Uterus (tissue), 4 donors: ENCODE measurements around the gene DNM2. TPM values are rescaled to one million over a fixed set of nuclear protein-coding genes. Genes with fewer than 3 reads are reported as not detected.

Experiments
- DNase-seq, 2 donors: peaks; one replicate each; pipeline ENCODE4 v3.0.0-alpha.2; 2019 to 2020
- H3K27ac ChIP-seq, 2 donors: fragments of 200-600 bp; sonication (generic); 1 replicate in 1 of 2; 2 replicates in 1 of 2; pipeline ENCODE4 v1.5.1; 2016 to 2018
- H3K27me3 ChIP-seq, 2 donors: fragments of 200-600 bp; sonication (generic); one replicate each; pipeline ENCODE4 v1.5.1; 2018 to 2019; ENCODE audit warnings: control low read depth in 1 of 2
- H3K36me3 ChIP-seq, 2 donors: fragments of 200-600 bp; sonication (generic); one replicate each; pipeline ENCODE4 v1.5.1; 2019; ENCODE audit warnings: control low read depth in 1 of 2
- H3K4me1 ChIP-seq, 2 donors: fragments of 200-600 bp; sonication (generic); one replicate each; pipeline ENCODE4 v1.5.1; 2018 to 2019; ENCODE audit warnings: control low read depth in 1 of 2
- H3K4me3 ChIP-seq, 2 donors: fragments of 200-600 bp; sonication (generic); 1 replicate in 1 of 2; 2 replicates in 1 of 2; pipeline ENCODE4 v1.5.1; 2018 to 2019; ENCODE audit warnings: mild to moderate bottlenecking in 1 of 2
- H3K9me3 ChIP-seq, 2 donors: fragments of 200-600 bp; sonication (generic); one replicate each; pipeline ENCODE4 v1.5.1; 2019; ENCODE audit warnings: control low read depth in 1 of 2
- POLR2A ChIP-seq, 2 donors: fragments of 450-650 bp; IDR thresholded peaks; one replicate each; pipeline ENCODE4 v1.6.1; 2016; ENCODE audit warnings: antibody characterized with exemption in 2 of 2, mild to moderate bottlenecking in 1 of 2, moderate library complexity in 1 of 2
- intact Hi-C: fragments of 100-400 bp; cut with DNase I; formaldehyde crosslinking; loops from one replicate; pipeline ENCODE4 v1.15.1; 2023; ENCODE audit warnings: low total_unique reads
- total RNA-seq, 4 donors: library from RNA; depleted of rRNA in 3 of 4; stranded (reverse); fragments of >200 nt in 3 of 4; gene quantifications; one replicate each; pipeline versions ENCODE4 v1.1.0 to v1.2.4, GENCODE V29; 2014 to 2023
- TF ChIP-seq, protein P1 (sequence below), 4 experiments: fragments of 200-600 bp in 2 of 4; fragments of 450-650 bp in 2 of 4; sonication (generic) in 2 of 4; IDR thresholded peaks; one replicate each; pipeline ENCODE4 v1.5.1; 2016 to 2019; ENCODE audit warnings: antibody characterized with exemption in 4 of 4, mild to moderate bottlenecking in 2 of 4, moderate library complexity in 1 of 4
- donor health status: DM: yes; HTN: yes; CAD: no.

DNM2 gene
- total RNA-seq, 4 donors from 2014 or later, result 46.8 to 150 (median 86.0) TPM

DNA sequence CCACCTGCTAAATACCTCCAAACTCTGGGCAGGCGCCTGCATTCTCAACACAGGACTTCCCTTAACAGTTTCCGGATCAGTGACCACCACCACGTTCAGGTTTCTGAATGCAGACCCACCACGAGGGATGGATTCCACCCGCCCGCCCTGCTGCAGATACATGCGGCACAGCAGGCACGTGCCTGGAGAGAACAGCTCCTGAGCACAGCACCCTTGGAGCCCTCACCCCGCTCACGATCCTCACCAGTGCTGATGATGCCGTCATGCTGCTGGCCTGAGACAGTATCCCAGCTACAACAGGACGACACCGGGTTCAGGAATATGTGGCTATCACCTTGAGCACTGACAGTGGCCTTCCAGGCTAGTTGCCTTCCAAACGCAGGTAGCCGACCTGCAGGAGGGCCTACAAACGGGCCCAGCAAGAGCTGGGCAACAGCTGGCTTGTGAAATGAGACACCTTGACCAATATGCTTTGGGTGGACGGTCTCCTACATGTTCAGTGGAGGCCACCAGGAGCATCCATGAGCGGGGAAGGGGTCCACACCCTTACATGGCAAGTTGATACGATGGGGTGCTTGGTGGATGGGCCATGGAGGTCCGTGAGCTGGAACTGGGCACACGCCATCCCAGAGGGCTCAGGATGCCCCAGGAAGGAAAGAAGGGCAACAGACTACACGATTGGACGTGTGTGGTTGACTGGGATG is 26.5 kb upstream of the DNM2 start:
- intact Hi-C loops, result no loop called here
- Histone ChIP-seq H3K9me3 (no peaks in the 10 kb centered on the region), H3K36me3 (no peaks in the 10 kb centered on the region), H3K27me3 (no peaks in the 10 kb centered on the region), H3K4me3 (no peak overlapping the region), H3K4me1 (peaks cover 0 to 6% of the 10 kb centered on the region in 2 donors), H3K27ac (no peak overlapping the region)
- no peak for DNase-seq
- TF ChIP-seq, protein P1, sequence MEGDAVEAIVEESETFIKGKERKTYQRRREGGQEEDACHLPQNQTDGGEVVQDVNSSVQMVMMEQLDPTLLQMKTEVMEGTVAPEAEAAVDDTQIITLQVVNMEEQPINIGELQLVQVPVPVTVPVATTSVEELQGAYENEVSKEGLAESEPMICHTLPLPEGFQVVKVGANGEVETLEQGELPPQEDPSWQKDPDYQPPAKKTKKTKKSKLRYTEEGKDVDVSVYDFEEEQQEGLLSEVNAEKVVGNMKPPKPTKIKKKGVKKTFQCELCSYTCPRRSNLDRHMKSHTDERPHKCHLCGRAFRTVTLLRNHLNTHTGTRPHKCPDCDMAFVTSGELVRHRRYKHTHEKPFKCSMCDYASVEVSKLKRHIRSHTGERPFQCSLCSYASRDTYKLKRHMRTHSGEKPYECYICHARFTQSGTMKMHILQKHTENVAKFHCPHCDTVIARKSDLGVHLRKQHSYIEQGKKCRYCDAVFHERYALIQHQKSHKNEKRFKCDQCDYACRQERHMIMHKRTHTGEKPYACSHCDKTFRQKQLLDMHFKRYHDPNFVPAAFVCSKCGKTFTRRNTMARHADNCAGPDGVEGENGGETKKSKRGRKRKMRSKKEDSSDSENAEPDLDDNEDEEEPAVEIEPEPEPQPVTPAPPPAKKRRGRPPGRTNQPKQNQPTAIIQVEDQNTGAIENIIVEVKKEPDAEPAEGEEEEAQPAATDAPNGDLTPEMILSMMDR (IDR thresholded peaks at IDR 0.05), result no peak
- no peak for TF ChIP-seq POLR2A (IDR thresholded peaks at IDR 0.05)

DNA sequence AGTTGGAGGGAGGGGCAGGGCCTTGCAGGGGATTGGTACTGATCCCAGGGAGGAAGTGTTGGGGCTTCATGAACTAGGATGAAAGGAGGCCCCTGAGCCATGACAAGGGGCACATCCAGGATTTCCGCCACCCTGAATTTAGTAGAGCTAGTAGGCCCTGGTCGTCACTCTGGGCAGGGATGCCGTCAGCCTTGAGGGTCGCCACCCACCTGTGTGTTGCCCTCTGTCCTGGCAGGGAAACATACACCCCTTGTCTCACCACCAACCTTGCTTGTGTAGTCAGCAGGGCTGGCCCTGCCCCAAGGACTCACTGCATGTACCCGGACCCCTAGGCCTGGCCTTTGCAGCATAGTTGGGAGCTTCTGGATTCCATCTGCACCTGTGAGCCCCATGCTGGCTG is 26.0 kb upstream of the DNM2 start:
- intact Hi-C loops, result no loop called here
- no peak for DNase-seq
- Histone ChIP-seq H3K27ac (no peak overlapping the region), H3K9me3 (no peaks in the 10 kb centered on the region), H3K4me1 (peaks cover 0 to 6% of the 10 kb centered on the region in 2 donors), H3K36me3 (no peaks in the 10 kb centered on the region), H3K4me3 (no peak overlapping the region), H3K27me3 (no peaks in the 10 kb centered on the region)
- TF ChIP-seq, protein P1 (IDR thresholded peaks at IDR 0.05), result no peak
- TF ChIP-seq POLR2A (IDR thresholded peaks at IDR 0.05), result no peak

GRCh38 chr19:10692673-10693264 is 25.1 kb upstream of the DNM2 start:
- intact Hi-C loops, result no loop called here
- H3K27me3 ChIP-seq, result no peaks in the 10 kb centered on the region
- TF ChIP-seq, protein P1 (IDR thresholded peaks at IDR 0.05), result no peak
- TF ChIP-seq POLR2A (IDR thresholded peaks at IDR 0.05), result no peak
- no peaks in the 10 kb centered on the region for H3K9me3 ChIP-seq
- no peak overlapping the region for H3K27ac ChIP-seq
- H3K36me3 ChIP-seq, result no peaks in the 10 kb centered on the region
- peaks cover 0 to 6% of the 10 kb centered on the region in 2 donors for H3K4me1 ChIP-seq
- no peak overlapping the region for H3K4me3 ChIP-seq
- DNase-seq, result no peak

DNA sequence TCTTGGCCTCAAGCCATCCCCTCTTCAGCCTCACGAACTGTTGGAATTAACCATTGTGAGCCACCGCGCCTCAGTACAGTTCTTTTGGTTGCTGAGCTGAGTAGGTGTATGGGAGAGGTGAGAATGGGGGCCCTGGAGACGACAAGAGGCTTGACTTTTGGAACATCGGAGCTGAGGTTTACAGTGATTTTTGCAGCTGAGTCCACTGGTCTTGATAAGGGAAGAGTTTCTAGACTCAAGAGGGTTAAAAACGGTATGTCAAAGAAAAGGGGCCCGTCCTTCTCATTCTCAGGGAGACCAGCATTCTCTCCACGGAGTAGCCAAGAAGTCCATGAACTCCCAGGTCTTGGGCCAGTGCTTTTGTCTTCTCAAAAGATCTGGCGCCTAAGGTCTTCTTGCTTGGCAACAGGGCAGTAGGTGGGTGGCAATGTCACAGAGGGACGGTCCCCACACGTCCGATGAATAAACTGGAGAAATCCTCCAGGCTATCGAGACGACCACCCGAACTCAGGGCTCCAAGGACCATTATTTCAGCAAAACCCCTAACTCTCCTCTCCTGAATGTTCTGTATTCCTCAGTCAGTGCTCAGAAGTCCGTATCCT is 23.1 kb upstream of the DNM2 start:
- intact Hi-C loops, result no loop called here
- no peak overlapping the region for H3K27ac ChIP-seq

More for the DNA sequence above, 23.1 kb upstream of the DNM2 start:
- no peaks in the 10 kb centered on the region for H3K27me3 ChIP-seq
- H3K4me3 ChIP-seq, result no peak overlapping the region
- peaks cover 0 to 6% of the 10 kb centered on the region in 2 donors for H3K4me1 ChIP-seq
- H3K9me3 ChIP-seq, result no peaks in the 10 kb centered on the region
- DNase-seq, result no peak
- no peak for TF ChIP-seq POLR2A (IDR thresholded peaks at IDR 0.05)
- TF ChIP-seq, protein P1 (IDR thresholded peaks at IDR 0.05), result no peak
- no peaks in the 10 kb centered on the region for H3K36me3 ChIP-seq
